ENCODE data around the gene NUBP2.

NUBP2 gene

GRCh38 chr16:1808691-1809090 lies 25.9 kb downstream of the NUBP2 start:
- Histone ChIP-seq H3K9me3 (ENCODE audit: control insufficient read depth, insufficient read depth, low read depth, low read length) (no peaks in the 10 kb centered on the region), H3K4me1 (ENCODE audit: control insufficient read depth, insufficient read depth, low read length) (no peaks in the 10 kb centered on the region), H3K4me3 (ENCODE audit: low read depth, low read length) (no peak overlapping the region), H3K27ac (ENCODE audit: extremely low read depth, low read depth, low read length) (no peak overlapping the region), H3K36me3 (ENCODE audit: control insufficient read depth in 2 of 2, insufficient read depth in 1 of 2, low read length in 2 of 2) (peaks cover 21 to 56% of the 10 kb centered on the region in 2 experiments; a peak in 2 of 3 replicates)
- CTCF ChIA-PET: no interaction called here
- POLR2A ChIA-PET: no interaction called here
- TF ChIP-seq ZNF169 (tag by site-specific recombination; IDR thresholded peaks at IDR 0.05) (no peak), ZNF561 (tag by site-specific recombination; IDR thresholded peaks at IDR 0.05; ENCODE audit: borderline replicate concordance) (no peak), REST (tag by site-specific recombination; IDR thresholded peaks at IDR 0.05) (no peak), ZSCAN30 (tag by site-specific recombination; IDR thresholded peaks at IDR 0.05) (no peak), ZBTB11 (tag by site-specific recombination; conservative IDR thresholded peaks at IDR 0.05; ENCODE audit: low read depth) (no peak)

GRCh38 chr16:1809281-1809801 lies 26.6 kb downstream of the NUBP2 start:
- Histone ChIP-seq H3K4me1 (ENCODE audit: control insufficient read depth, insufficient read depth, low read length) (no peaks in the 10 kb centered on the region), H3K4me3 (ENCODE audit: low read depth, low read length) (no peak overlapping the region), H3K27ac (ENCODE audit: extremely low read depth, low read depth, low read length) (no peak overlapping the region), H3K36me3 (ENCODE audit: control insufficient read depth in 2 of 2, insufficient read depth in 1 of 2, low read length in 2 of 2) (peaks cover 21 to 59% of the 10 kb centered on the region in 2 experiments; a peak in 2 of 3 replicates), H3K9me3 (ENCODE audit: control insufficient read depth, insufficient read depth, low read depth, low read length) (no peaks in the 10 kb centered on the region)
- POLR2A ChIA-PET: no interaction called here
- TF ChIP-seq KLF9 (tag by site-specific recombination; IDR thresholded peaks at IDR 0.05; ENCODE audit: low read depth): 0 out of 2 replicates have a peak, but pooled peaks have one; percentile 9
- no peak for TF ChIP-seq ZXDB (tag by site-specific recombination; IDR thresholded peaks at IDR 0.05)
- TF ChIP-seq BCL11A (tag by site-specific recombination; IDR thresholded peaks at IDR 0.05; ENCODE audit: low read depth): no peak
- CTCF ChIA-PET: no interaction called here

- Histone ChIP-seq H3K4me1 (ENCODE audit: control insufficient read depth, insufficient read depth, low read length) (no peaks in the 10 kb centered on the region), H3K36me3 (ENCODE audit: control insufficient read depth in 2 of 2, insufficient read depth in 1 of 2, low read length in 2 of 2) (peaks cover 21 to 62% of the 10 kb centered on the region in 2 experiments; a peak in 2 of 3 replicates), H3K27ac (ENCODE audit: extremely low read depth, low read depth, low read length) (no peak overlapping the region), H3K9me3 (ENCODE audit: control insufficient read depth, insufficient read depth, low read depth, low read length) (no peaks in the 10 kb centered on the region), H3K4me3 (ENCODE audit: low read depth, low read length) (no peak overlapping the region)
- POLR2A ChIA-PET: no interaction called here
- TF ChIP-seq ZNF138 (tag by site-specific recombination; IDR thresholded peaks at IDR 0.05; ENCODE audit: borderline replicate concordance): no peak
- no peak for TF ChIP-seq ZNF701 (tag by site-specific recombination; IDR thresholded peaks at IDR 0.05)
- no peak for TF ChIP-seq BCL11A (tag by site-specific recombination; IDR thresholded peaks at IDR 0.05; ENCODE audit: low read depth)
- TF ChIP-seq ZSCAN4 (tag by site-specific recombination; IDR thresholded peaks at IDR 0.05): no peak
- TF ChIP-seq ZNF157 (tag by site-specific recombination; IDR thresholded peaks at IDR 0.05): no peak
- no peak for TF ChIP-seq ELK4 (IDR thresholded peaks at IDR 0.05; ENCODE audit: borderline replicate concordance, low read depth, low read length)
- CTCF ChIA-PET: interaction anchor here (0.7 to 1.3 kb wide), 2 partner anchors 31 to 99 kb away, joined by 3 to 4 read pairs; no protein-coding TSS in a partner anchor
Measured at GRCh38 chr16:1810106-1810505, 27.3 kb downstream of the NUBP2 start.

Data from HEK293 (cell line).